ENCODE results near the gene DYDC2.

DNA sequence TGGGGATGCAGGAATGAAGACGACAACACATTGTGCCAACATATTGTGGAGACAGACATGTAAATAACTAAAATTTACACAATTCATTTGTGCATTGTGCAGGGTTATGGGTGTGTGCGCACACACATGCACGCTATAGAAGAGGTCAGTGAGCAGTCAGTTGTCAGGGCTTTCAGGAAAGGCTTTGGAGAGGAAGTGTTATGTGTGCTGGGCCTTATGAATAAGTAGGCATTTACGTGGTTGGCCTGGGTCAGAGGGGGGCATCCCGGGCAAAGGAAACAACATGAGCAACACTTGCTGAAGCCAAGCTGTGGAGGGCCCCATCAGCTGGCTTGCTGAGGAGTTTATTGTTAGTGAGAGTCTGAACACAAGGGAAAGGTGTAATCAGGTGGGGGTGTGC is 55.9 kb downstream of the DYDC2 start:
- no peak for TF ChIP-seq POLR2AphosphoS5 (IDR thresholded peaks at IDR 0.05; ENCODE audit: low read depth, low read length)
- TF ChIP-seq TAF1 (IDR thresholded peaks at IDR 0.05; ENCODE audit: borderline replicate concordance, low read depth, low read length), result no peak

Measured in GM12892 (cell line).